HepG2 (cell line): ENCODE data around the gene WDR73. TPM values are rescaled to one million over a fixed set of nuclear protein-coding genes. Genes with fewer than 3 reads are reported as not detected.

Experiments used
- ATAC-seq: fragments of 200-7000 bp; cut with Tn5 transposase; 3 replicates; pipeline ENCODE4 v1.9.1; 2020; ENCODE audit warnings: mild to moderate bottlenecking, moderate library complexity
- BruUV-seq: library from RNA; stranded (reverse); fragments of 400-500 nt; replicated peaks from 2 replicates; lab custom pipeline; 2021; lab: Mats Ljungman, UMichigan
- CTCF ChIA-PET: fragments of 300-600 bp; formaldehyde crosslinking; extraction: SDS; loops from one replicate; lab custom pipeline; 2021; ENCODE audit warnings: low total read pairs, inconsistent platforms, low intra/inter-chr PET ratio; lab: Yijun Ruan, JAX
- POLR2A ChIA-PET: fragments of 350-600 bp; sonication (Branson Sonifier 250); formaldehyde crosslinking; loops from one replicate; lab custom pipeline; 2020; ENCODE audit warnings: antibody characterized with exemption, inconsistent platforms; lab: Yijun Ruan, JAX
- DNase-seq: peaks from one replicate; pipeline ENCODE4 v3.0.0-alpha.2; 2015; ENCODE audit warnings: low spot score
- FAIRE-seq: peaks from 3 replicates; lab custom pipeline; 2011; peaks lifted over from hg19 to GRCh38; lab: Jason Lieb, UNC
- H2AFZ ChIP-seq: one replicate; pipeline ENCODE4 v1.6.1; 2011; ENCODE audit warnings: low read length, inconsistent platforms
- H3K27ac ChIP-seq: fragments of 300-600 bp; 3 replicates; pipeline ENCODE4 v1.8.0; 2011; ENCODE audit warnings: mixed run types, mild to moderate bottlenecking, mixed read lengths, low read length, inconsistent platforms; ENCODE audit not compliant: insufficient read depth; ENCODE audit errors: extremely low read length
- H3K27me3 ChIP-seq, 2 experiments: fragments of 200-600 bp in 1 of 2; 2 replicates in 1 of 2; 3 replicates in 1 of 2; pipeline versions ENCODE4 v1.6.0 to v1.8.0; 2011; ENCODE audit warnings: low read length in 2 of 2, mild to moderate bottlenecking in 2 of 2, moderate library complexity in 2 of 2, inconsistent platforms in 1 of 2; ENCODE audit not compliant: insufficient read depth in 2 of 2, control insufficient read depth in 1 of 2
- H3K36me3 ChIP-seq, 2 experiments: fragments of 200-600 bp in 1 of 2; replicated peaks in 1 of 2; 2 replicates in 1 of 2; 3 replicates in 1 of 2; pipeline versions ENCODE4 v1.5.1 to v1.8.0; 2011; ENCODE audit warnings: low read length in 2 of 2, inconsistent platforms in 1 of 2; ENCODE audit not compliant: insufficient read depth in 2 of 2, control insufficient read depth in 1 of 2
- H3K4me1 ChIP-seq: 2 replicates; pipeline ENCODE4 v1.5.1; 2012; ENCODE audit warnings: low read length, inconsistent platforms; ENCODE audit not compliant: insufficient read depth
- H3K4me2 ChIP-seq: 2 replicates; pipeline ENCODE4 v1.6.0; 2011; ENCODE audit warnings: low read depth, low read length, inconsistent platforms
- H3K4me3 ChIP-seq, 3 experiments: fragments of 200-600 bp in 1 of 3; sonication (generic), shearing (Covaris generic) in 1 of 3; replicated peaks in 1 of 3; 2 replicates each; pipeline ENCODE4 v1.5.1; 2011 to 2016; ENCODE audit warnings: low read length in 3 of 3, inconsistent platforms in 2 of 3, low read depth in 2 of 3, mild to moderate bottlenecking in 2 of 3, control low read depth in 1 of 3, mixed read lengths in 1 of 3; ENCODE audit not compliant: insufficient read depth in 1 of 3
- H3K79me2 ChIP-seq: one replicate; pipeline ENCODE4 v1.6.1; 2011; ENCODE audit warnings: low read length, inconsistent platforms; ENCODE audit not compliant: insufficient read depth
- H3K9ac ChIP-seq: 2 replicates; pipeline ENCODE4 v1.6.0; 2011; ENCODE audit warnings: mild to moderate bottlenecking, low read depth, low read length, inconsistent platforms; ENCODE audit not compliant: insufficient read depth
- H3K9me3 ChIP-seq: 2 replicates; pipeline ENCODE4 v1.5.1; 2012; ENCODE audit warnings: mild to moderate bottlenecking, low read length
- H4K20me1 ChIP-seq: 2 replicates; pipeline ENCODE4 v1.6.0; 2011; ENCODE audit warnings: inconsistent platforms, mild to moderate bottlenecking, low read length, moderate library complexity; ENCODE audit not compliant: insufficient read depth
- ATF7-NPFF ChIP-seq: sonication (generic); formaldehyde crosslinking; IDR thresholded peaks from 2 replicates; pipeline ENCODE4 v1.8.1; 2023; ENCODE audit warnings: mild to moderate bottlenecking, low read depth, missing genetic modification reagents, moderate library complexity
- CCAR2 ChIP-seq: fragments of 200-400 bp; formaldehyde crosslinking; optimal IDR thresholded peaks from 2 replicates; pipeline ENCODE3; 2018; ENCODE audit warnings: low read depth, mild to moderate bottlenecking, low read length, moderate library complexity
- CEBPB ChIP-seq: IDR thresholded peaks from 2 replicates; pipeline ENCODE4 v1.6.1; 2011; ENCODE audit warnings: low read depth, low read length, improper control_type of control experiment, borderline replicate concordance
- CEBPG ChIP-seq: IDR thresholded peaks from 2 replicates; pipeline ENCODE4 v1.6.1; 2016
- FOXK1 ChIP-seq: sonication (generic); formaldehyde crosslinking; IDR thresholded peaks from 2 replicates; pipeline ENCODE4 v1.4.0; 2020; ENCODE audit warnings: low read depth, missing genetic modification reagents, borderline replicate concordance
- HOXA9 ChIP-seq: sonication (generic); formaldehyde crosslinking; IDR thresholded peaks from 2 replicates; pipeline ENCODE4 v1.8.1; 2022; ENCODE audit warnings: missing genetic modification reagents, mild to moderate bottlenecking, moderate library complexity, borderline replicate concordance
- JUN ChIP-seq: sonication (generic); formaldehyde crosslinking; IDR thresholded peaks from 2 replicates; pipeline ENCODE4 v1.4.0; 2020; ENCODE audit warnings: mild to moderate bottlenecking, missing genetic modification reagents
- MEF2D ChIP-seq: sonication (generic); formaldehyde crosslinking; IDR thresholded peaks from 2 replicates; pipeline ENCODE4 v1.5.1; 2020; ENCODE audit warnings: mild to moderate bottlenecking, missing genetic modification reagents
- NFIC ChIP-seq: IDR thresholded peaks from 2 replicates; pipeline ENCODE4 v1.6.1; 2012; ENCODE audit warnings: mild to moderate bottlenecking, low read length, inconsistent platforms
- NPAS2 ChIP-seq: sonication (generic); formaldehyde crosslinking; IDR thresholded peaks from 2 replicates; pipeline ENCODE4 v1.8.0; 2022; ENCODE audit warnings: mild to moderate bottlenecking, missing genetic modification reagents, borderline replicate concordance
- RARG ChIP-seq: sonication (generic); formaldehyde crosslinking; IDR thresholded peaks from 2 replicates; pipeline ENCODE4 v1.4.0; 2020; ENCODE audit warnings: low read depth, mild to moderate bottlenecking, missing genetic modification reagents
- SP1 ChIP-seq, 2 experiments: fragments of 450-650 bp in 1 of 2; sonication (generic) in 1 of 2; formaldehyde crosslinking in 1 of 2; IDR thresholded peaks; 2 replicates each; pipeline versions ENCODE4 v1.4.0 to v1.6.1; 2016 to 2020; ENCODE audit warnings: missing genetic modification reagents in 1 of 2
- TEF ChIP-seq: sonication (generic); formaldehyde crosslinking; IDR thresholded peaks from 2 replicates; pipeline ENCODE4 v1.5.0; 2020; ENCODE audit warnings: missing genetic modification reagents
- ZBTB43 ChIP-seq: sonication (generic); formaldehyde crosslinking; conservative IDR thresholded peaks from 2 replicates; pipeline ENCODE4 v1.4.0; 2020; ENCODE audit warnings: missing genetic modification reagents
- ZMYM2 ChIP-seq: sonication (generic); formaldehyde crosslinking; IDR thresholded peaks from 2 replicates; pipeline ENCODE4 v1.8.0; 2022; ENCODE audit warnings: mild to moderate bottlenecking, missing genetic modification reagents
- ZNF30 ChIP-seq: sonication (generic); formaldehyde crosslinking; IDR thresholded peaks from 2 replicates; pipeline ENCODE4 v1.5.0; 2020; ENCODE audit warnings: mild to moderate bottlenecking, missing genetic modification reagents
- ZNF562 ChIP-seq: sonication (generic); formaldehyde crosslinking; IDR thresholded peaks from 2 replicates; pipeline ENCODE4 v1.8.0; 2022; ENCODE audit warnings: missing genetic modification reagents, borderline replicate concordance
- ZNF580 ChIP-seq: IDR thresholded peaks from 2 replicates; pipeline ENCODE4 v1.6.1; 2016; ENCODE audit warnings: low read depth, borderline replicate concordance
- WGBS: methylation state at CpG from one replicate; pipeline ENCODE4 v1.1.6; 2017; ENCODE audit warnings: low lambda C conversion rate; 5-methylcytosine and 5-hydroxymethylcytosine counted together
- in situ Hi-C: cut with HindIII; loops from 2 replicates; pipeline ENCODE4 v1.10.0; 2017; ENCODE audit warnings: low pct_unique_long_range_greater_than_20kb; ENCODE audit not compliant: extremely low pct_ligation_motif_present
- intact Hi-C: fragments of 100-400 bp; cut with micrococcal nuclease; formaldehyde crosslinking; loops from one replicate; pipeline ENCODE4 v1.10.0; 2022; ENCODE audit not compliant: unreplicated experiment
- polyA plus RNA-seq, 8 experiments: library from polyadenylated mRNA; depleted of rRNA in 3 of 8; stranded (reverse) in 7 of 8; unstranded in 1 of 8; fragments of >200 nt; fragmentation: Illumina TruSeq in 4 of 8; extraction: Trizol in 4 of 8; gene quantifications; 2 replicates each; pipeline versions ENCODE4 v1.2.1 to v1.2.3, GENCODE V29; 2011 to 2016; ENCODE audit warnings: low read depth in 4 of 8, missing spikeins in 1 of 8, mixed read lengths in 1 of 8; ENCODE audit not compliant: insufficient read depth in 1 of 8
- total RNA-seq, 5 experiments: library from RNA; depleted of rRNA; stranded (reverse); fragments of >200 nt; fragmentation: Illumina TruSeq; extraction: Trizol; gene quantifications; 2 replicates each; pipeline ENCODE4 v1.2.3, GENCODE V29; 2016; ENCODE audit warnings: low read depth in 1 of 5

WDR73 gene
- total and polyA plus RNA-seq, 2 of the 13 experiments (the other 11 are each of a cell fraction or from before 2014, with no cell fraction given) = 20.0 to 35.5 TPM

GRCh38 chr15:84681831-84682230 is 27.7 kb upstream of the WDR73 start:
- no peak for FAIRE-seq
- POLR2A ChIA-PET = no interaction called here

GRCh38 chr15:84671211-84671610 is 17.1 kb upstream of the WDR73 start:
- Histone ChIP-seq H3K79me2 (no peaks in the 10 kb centered on the region), H3K9me3 (no peaks in the 10 kb centered on the region), H3K36me3 (peaks cover 11 to 46% of the 10 kb centered on the region in 2 experiments; a peak in 4 of 5 replicates), H3K4me1 (peaks cover 8% of the 10 kb centered on the region; the same call in 1 of the 2 replicates), H4K20me1 (no peaks in the 10 kb centered on the region), H2AFZ (no peak overlapping the region), H3K27ac (no peak overlapping the region), H3K9ac (no peak overlapping the region), H3K27me3 (no peaks in the 10 kb centered on the region), H3K4me2 (no peak overlapping the region), H3K4me3 (no peak overlapping the region)
- in situ Hi-C loops (no loop called here), intact Hi-C loops (no loop called here)
- no TSS peak for BruUV-seq
- no peak for DNase-seq
- CTCF ChIA-PET = no interaction called here
- POLR2A ChIA-PET = interaction anchor here (1.3 kb wide), 1 partner anchor 17 kb away, joined by 4 read pairs; the partner anchor contains the start of gene WDR73
- no peak for FAIRE-seq
- ATAC-seq = no peak
- no peak for TF ChIP-seq NFIC
- no peak for TF ChIP-seq ZNF30 (CRISPR knock-in tag)
- no peak for TF ChIP-seq ZBTB43 (CRISPR knock-in tag)
- TF ChIP-seq ZNF580 (CRISPR knock-in tag) = no peak
- TF ChIP-seq SP1 (IDR thresholded peaks at IDR 0.05) = no peak
- TF ChIP-seq SP1 (CRISPR knock-in tag; IDR thresholded peaks at IDR 0.05) = no peak
- no peak for TF ChIP-seq CCAR2
- no peak for TF ChIP-seq ATF7-NPFF
- TF ChIP-seq HOXA9 (CRISPR knock-in tag) = no peak
- TF ChIP-seq ZNF562 (CRISPR knock-in tag) = no peak
- no peak for TF ChIP-seq ZMYM2
- TF ChIP-seq TEF (CRISPR knock-in tag) = no peak
- no peak for TF ChIP-seq NPAS2 (CRISPR knock-in tag)
- TF ChIP-seq JUN (CRISPR knock-in tag) = no peak

More at GRCh38 chr15:84681831-84682230, 27.7 kb upstream of the WDR73 start:
- CTCF ChIA-PET = no interaction called here
- TF ChIP-seq FOXK1 (CRISPR knock-in tag) (no peak), CEBPG (CRISPR knock-in tag) (peak; percentile 66), MEF2D (CRISPR knock-in tag) (no peak), RARG (CRISPR knock-in tag) (no peak), CEBPB (peak; percentile 69; the same call in 1 of the 2 replicates)
- TF ChIP-seq, all 625 proteins: peak for 2
- Histone ChIP-seq H3K9ac (no peak overlapping the region), H3K4me2 (no peak overlapping the region), H4K20me1 (no peaks in the 10 kb centered on the region), H2AFZ (no peak overlapping the region), H3K4me1 (no peaks in the 10 kb centered on the region), H3K27ac (no peak overlapping the region), H3K27me3 (no peaks in the 10 kb centered on the region), H3K9me3 (no peaks in the 10 kb centered on the region), H3K36me3 (peaks cover 9 to 50% of the 10 kb centered on the region in 2 experiments), H3K79me2 (no peaks in the 10 kb centered on the region), H3K4me3 (no peak overlapping the region)
- BruUV-seq = no TSS peak
- WGBS = 93% methylated on average over 3 of the region's 3 CpGs
- in situ Hi-C loops (no loop called here), intact Hi-C loops (no loop called here)
- ATAC-seq (no peak), DNase-seq (no peak)
